SU-DHL-6 (cell line): ENCODE data around the gene COMMD7.

Experiments
- CTCF ChIP-seq: fragments of 200-600 bp; sonication (generic); IDR thresholded peaks from one replicate; pipeline ENCODE4 v1.5.1; 2017; ENCODE audit warnings: antibody characterized with exemption, mild to moderate bottlenecking, low read length, moderate library complexity; ENCODE audit not compliant: insufficient read depth, poor library complexity, severe bottlenecking
- EZH2phosphoT487 ChIP-seq: fragments of 200-600 bp; sonication (generic), shearing (Covaris generic); conservative IDR thresholded peaks from 2 replicates; pipeline ENCODE4 v1.6.1; 2018; ENCODE audit warnings: mild to moderate bottlenecking, antibody characterized with exemption, low read length, moderate library complexity, mixed read lengths

DNA sequence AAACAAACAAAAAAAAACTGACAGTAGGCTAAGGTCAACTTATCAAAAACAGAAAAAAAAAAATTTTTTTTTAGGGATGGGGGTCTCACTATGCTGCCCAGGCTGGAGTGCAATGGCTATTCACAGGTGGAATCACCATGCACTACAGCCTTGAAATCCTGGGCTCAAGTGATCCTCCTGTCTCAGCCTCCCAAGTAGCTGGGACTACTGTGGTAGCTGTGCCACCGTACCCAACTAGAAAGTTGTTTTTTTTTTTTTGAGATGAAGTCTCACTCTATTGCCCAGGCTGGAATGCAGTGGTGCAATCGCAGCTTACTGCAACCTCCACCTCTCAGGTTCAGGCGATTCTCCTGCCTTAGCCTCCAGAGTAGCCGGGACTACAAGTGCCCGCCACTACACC, 2.1 kb downstream of the COMMD7 start:
- TF ChIP-seq CTCF: no peak
- TF ChIP-seq EZH2phosphoT487: no peak
